Gastroesophageal sphincter (tissue), 2 donors: ENCODE measurements around the gene RFLNA.

ENCODE experiments used
- POLR2A ChIP-seq, 2 donors: fragments of 450-650 bp; IDR thresholded peaks; one replicate each; pipeline ENCODE4 v1.6.1; 2017; ENCODE audit warnings: antibody characterized with exemption in 2 of 2, mild to moderate bottlenecking in 2 of 2, moderate library complexity in 1 of 2
- POLR2AphosphoS5 ChIP-seq: sonication (generic); formaldehyde crosslinking; IDR thresholded peaks from one replicate; pipeline ENCODE4 v1.6.1; 2017; ENCODE audit warnings: antibody characterized with exemption

GRCh38 chr12:124261885-124262284 lies 33.0 kb upstream of the RFLNA start:
- no peak for TF ChIP-seq POLR2AphosphoS5
- no peak for TF ChIP-seq POLR2A (IDR thresholded peaks at IDR 0.05)
